H9 (cell line): ENCODE results near the gene HMCN1. TPM values are rescaled to one million over a fixed set of nuclear protein-coding genes. Genes with fewer than 3 reads are reported as not detected.

Experiments
- DNase-seq: peaks from one replicate; pipeline ENCODE4 v3.0.0-alpha.2; 2017
- H2AFZ ChIP-seq: one replicate; pipeline ENCODE4 v1.6.1; 2013; ENCODE audit warnings: mild to moderate bottlenecking, low read length, control low read depth, moderate library complexity
- H2AK5ac ChIP-seq: 2 replicates; pipeline ENCODE4 v1.6.1; 2013; ENCODE audit warnings: low read length, control low read depth, mixed read lengths; ENCODE audit not compliant: insufficient read length
- H2BK120ac ChIP-seq: one replicate; pipeline ENCODE4 v1.6.1; 2013; ENCODE audit warnings: low read depth, mild to moderate bottlenecking, low read length, control low read depth, inconsistent platforms; ENCODE audit not compliant: poor library complexity, severe bottlenecking
- H2BK12ac ChIP-seq: 2 replicates; pipeline ENCODE4 v1.6.1; 2013; ENCODE audit warnings: low read length, control low read depth, mixed read lengths, low read depth; ENCODE audit not compliant: insufficient read length
- H2BK15ac ChIP-seq: 2 replicates; pipeline ENCODE4 v1.6.1; 2013; ENCODE audit warnings: low read depth, low read length, control low read depth
- H2BK20ac ChIP-seq: one replicate; pipeline ENCODE4 v1.6.1; 2013; ENCODE audit warnings: low read depth, mild to moderate bottlenecking, low read length, control low read depth, inconsistent platforms; ENCODE audit not compliant: poor library complexity, severe bottlenecking
- H2BK5ac ChIP-seq: 2 replicates; pipeline ENCODE4 v1.6.1; 2013; ENCODE audit warnings: low read length, control low read depth, mixed read lengths; ENCODE audit not compliant: insufficient read length
- H3K14ac ChIP-seq: 2 replicates; pipeline ENCODE4 v1.6.1; 2013; ENCODE audit warnings: low read length, control low read depth; ENCODE audit not compliant: insufficient read depth
- H3K18ac ChIP-seq: 2 replicates; pipeline ENCODE4 v1.6.1; 2013; ENCODE audit warnings: low read depth, mild to moderate bottlenecking, mixed read lengths, low read length, control low read depth; ENCODE audit not compliant: insufficient read length
- H3K23ac ChIP-seq: 2 replicates; pipeline ENCODE4 v1.6.1; 2013; ENCODE audit warnings: low read length, control low read depth, mixed read lengths, low read depth; ENCODE audit not compliant: insufficient read length
- H3K23me2 ChIP-seq: 2 replicates; pipeline ENCODE4 v1.6.1; 2013; ENCODE audit warnings: low read depth, mild to moderate bottlenecking, mixed read lengths, low read length, control low read depth; ENCODE audit not compliant: insufficient read length, poor library complexity, severe bottlenecking
- H3K27ac ChIP-seq: 2 replicates; pipeline ENCODE4 v1.5.1; 2013; ENCODE audit warnings: low read length, control low read depth, mixed read lengths, low read depth; ENCODE audit not compliant: insufficient read length
- H3K27me3 ChIP-seq: 2 replicates; pipeline ENCODE4 v1.6.1; 2013; ENCODE audit warnings: low read length, control low read depth, inconsistent platforms; ENCODE audit not compliant: insufficient read depth
- H3K4ac ChIP-seq: 2 replicates; pipeline ENCODE4 v1.6.1; 2013; ENCODE audit warnings: low read depth, mild to moderate bottlenecking, control low read depth, inconsistent platforms, low read length, moderate library complexity
- H3K4me1 ChIP-seq: 2 replicates; pipeline ENCODE4 v1.6.1; 2013; ENCODE audit warnings: low read length, control low read depth, inconsistent platforms; ENCODE audit not compliant: insufficient read depth
- H3K4me2 ChIP-seq: 2 replicates; pipeline ENCODE4 v1.6.1; 2013; ENCODE audit warnings: low read length, control low read depth, mixed read lengths; ENCODE audit not compliant: insufficient read length, insufficient read depth
- H3K56ac ChIP-seq: 2 replicates; pipeline ENCODE4 v1.6.1; 2013; ENCODE audit warnings: low read depth, mild to moderate bottlenecking, mixed read lengths, low read length, control low read depth; ENCODE audit not compliant: insufficient read length
- H3K79me1 ChIP-seq: 2 replicates; pipeline ENCODE4 v1.6.1; 2013; ENCODE audit warnings: low read depth, mild to moderate bottlenecking, moderate library complexity, low read length, control low read depth, inconsistent platforms; ENCODE audit not compliant: insufficient read depth, poor library complexity, severe bottlenecking
- H3K79me2 ChIP-seq: 2 replicates; pipeline ENCODE4 v1.6.1; 2013; ENCODE audit warnings: low read length, control low read depth, inconsistent platforms; ENCODE audit not compliant: insufficient read depth
- H3K9ac ChIP-seq: 2 replicates; pipeline ENCODE4 v1.6.1; 2013; ENCODE audit warnings: low read length, control low read depth, mixed read lengths; ENCODE audit not compliant: insufficient read length; ENCODE audit errors: extremely low read depth
- H3K9me3 ChIP-seq: one replicate; pipeline ENCODE4 v1.6.1; 2013; ENCODE audit warnings: low read depth, low read length, inconsistent platforms; ENCODE audit not compliant: control insufficient read depth
- H3T11ph ChIP-seq: one replicate; pipeline ENCODE4 v1.6.1; 2013; ENCODE audit warnings: mild to moderate bottlenecking, low read length, control low read depth, inconsistent platforms
- H4K20me1 ChIP-seq: one replicate; pipeline ENCODE4 v1.6.1; 2013; ENCODE audit not compliant: control insufficient read depth, insufficient read length, insufficient read depth
- H4K5ac ChIP-seq: 2 replicates; pipeline ENCODE4 v1.6.1; 2013; ENCODE audit warnings: low read depth, mild to moderate bottlenecking, mixed read lengths, low read length, control low read depth; ENCODE audit not compliant: insufficient read length
- H4K8ac ChIP-seq: replicated peaks from 2 replicates; pipeline ENCODE4 v1.6.1; 2013; ENCODE audit warnings: low read length, control low read depth, mixed read lengths, low read depth; ENCODE audit not compliant: insufficient read length
- H4K91ac ChIP-seq: 2 replicates; pipeline ENCODE4 v1.6.1; 2013; ENCODE audit warnings: low read depth, mild to moderate bottlenecking, moderate library complexity, mixed read lengths, low read length, control low read depth; ENCODE audit not compliant: insufficient read length
- H3K27ac Mint-ChIP-seq, 3 experiments: 2 replicates in 2 of 3; 3 replicates in 1 of 3; pipeline ENCODE4 v1.8.0; 2020 to 2021; ENCODE audit warnings: mixed read lengths in 3 of 3, mild to moderate bottlenecking in 1 of 3, moderate library complexity in 1 of 3
- H3K27me3 Mint-ChIP-seq: 2 replicates; pipeline ENCODE4 v1.8.0; 2021; ENCODE audit warnings: low read depth, mild to moderate bottlenecking, moderate library complexity, mixed read lengths
- H3K36me3 Mint-ChIP-seq, 3 experiments: 2 replicates in 2 of 3; 3 replicates in 1 of 3; pipeline ENCODE4 v1.8.0; 2020 to 2021; ENCODE audit warnings: low read depth in 3 of 3, mixed read lengths in 3 of 3; ENCODE audit not compliant: insufficient read depth in 1 of 3
- H3K4me1 Mint-ChIP-seq, 2 experiments: 2 replicates each; pipeline ENCODE4 v1.8.0; 2020; ENCODE audit warnings: mixed read lengths in 2 of 2
- H3K4me3 Mint-ChIP-seq, 2 experiments: 2 replicates in 1 of 2; 3 replicates in 1 of 2; pipeline ENCODE4 v1.8.0; 2020 to 2021; ENCODE audit warnings: mild to moderate bottlenecking in 2 of 2, mixed read lengths in 2 of 2, moderate library complexity in 1 of 2
- H3K9me3 Mint-ChIP-seq, 2 experiments: 2 replicates in 1 of 2; 3 replicates in 1 of 2; pipeline ENCODE4 v1.8.0; 2020; ENCODE audit warnings: mild to moderate bottlenecking in 2 of 2, mixed read lengths in 2 of 2, moderate library complexity in 1 of 2
- WGBS: extraction: QIAGEN DNeasy Blood & Tissue Kit; methylation state at CpG from one replicate; pipeline ENCODE4 v1.1.7; 2013; ENCODE audit warnings: missing lambda C conversion rate, low lambda C conversion rate, mixed read lengths; ENCODE audit not compliant: insufficient read length; ENCODE audit errors: extremely low coverage; 5-methylcytosine and 5-hydroxymethylcytosine counted together
- total RNA-seq: library from RNA; stranded (reverse); gene quantifications from 2 replicates; pipeline ENCODE4 v1.2.1, GENCODE V29; 2021
- TF ChIP-seq, protein P1 (sequence below): fragments of 200-600 bp; sonication (generic); conservative IDR thresholded peaks from 3 replicates; pipeline ENCODE4 v1.8.0; 2021; ENCODE audit warnings: antibody characterized with exemption, mild to moderate bottlenecking

Gene HMCN1
- total RNA-seq, 1 experiment from 2014 or later: 3.3 TPM

DNA sequence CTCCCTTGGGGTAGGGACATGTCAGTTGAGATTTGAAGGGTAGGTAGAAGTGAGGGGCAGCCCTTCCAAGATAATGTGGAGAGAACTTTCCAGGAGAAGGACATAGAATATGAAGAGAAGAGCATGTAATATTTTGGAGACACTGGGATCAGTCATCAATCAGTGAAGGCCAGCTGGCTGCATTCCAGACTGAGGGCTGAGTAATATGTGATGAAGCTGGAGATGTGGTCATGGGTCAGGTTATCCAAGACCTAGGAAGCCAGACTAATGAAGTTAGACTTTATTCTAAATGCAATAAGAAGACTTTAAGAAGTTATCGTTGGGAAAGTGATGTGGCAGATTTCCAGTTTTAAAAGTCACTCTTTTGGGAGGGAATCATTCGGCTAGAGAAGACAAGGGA is 262.0 kb downstream of the HMCN1 start:
- no peaks in the 10 kb centered on the region for H3K4me1 ChIP-seq
- no peak overlapping the region for H2BK20ac ChIP-seq
- H4K8ac ChIP-seq: no peak overlapping the region
- H3K18ac ChIP-seq: no peak overlapping the region
- no CpG with 5 or more reads among the region's 2 CpGs for WGBS
- H2AK5ac ChIP-seq: no peak overlapping the region
- no peak overlapping the region for H3K23ac ChIP-seq
- TF ChIP-seq, protein P1, sequence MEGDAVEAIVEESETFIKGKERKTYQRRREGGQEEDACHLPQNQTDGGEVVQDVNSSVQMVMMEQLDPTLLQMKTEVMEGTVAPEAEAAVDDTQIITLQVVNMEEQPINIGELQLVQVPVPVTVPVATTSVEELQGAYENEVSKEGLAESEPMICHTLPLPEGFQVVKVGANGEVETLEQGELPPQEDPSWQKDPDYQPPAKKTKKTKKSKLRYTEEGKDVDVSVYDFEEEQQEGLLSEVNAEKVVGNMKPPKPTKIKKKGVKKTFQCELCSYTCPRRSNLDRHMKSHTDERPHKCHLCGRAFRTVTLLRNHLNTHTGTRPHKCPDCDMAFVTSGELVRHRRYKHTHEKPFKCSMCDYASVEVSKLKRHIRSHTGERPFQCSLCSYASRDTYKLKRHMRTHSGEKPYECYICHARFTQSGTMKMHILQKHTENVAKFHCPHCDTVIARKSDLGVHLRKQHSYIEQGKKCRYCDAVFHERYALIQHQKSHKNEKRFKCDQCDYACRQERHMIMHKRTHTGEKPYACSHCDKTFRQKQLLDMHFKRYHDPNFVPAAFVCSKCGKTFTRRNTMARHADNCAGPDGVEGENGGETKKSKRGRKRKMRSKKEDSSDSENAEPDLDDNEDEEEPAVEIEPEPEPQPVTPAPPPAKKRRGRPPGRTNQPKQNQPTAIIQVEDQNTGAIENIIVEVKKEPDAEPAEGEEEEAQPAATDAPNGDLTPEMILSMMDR: no peak
- no peaks in the 10 kb centered on the region for H3K23me2 ChIP-seq
- no peak overlapping the region for H3K27ac ChIP-seq
- no peak overlapping the region for H3K56ac ChIP-seq
- H3K4me3 Mint-ChIP-seq: no peak overlapping the region
- no peak overlapping the region for H3K9ac ChIP-seq
- no peak overlapping the region for H4K91ac ChIP-seq
- no peaks in the 10 kb centered on the region for H3K79me2 ChIP-seq
- H3K36me3 Mint-ChIP-seq: no peaks in the 10 kb centered on the region; a peak in 1 of 7 replicates
- no peak overlapping the region for H2BK5ac ChIP-seq
- no peak overlapping the region for H2BK15ac ChIP-seq
- H3K79me1 ChIP-seq: no peaks in the 10 kb centered on the region
- H4K5ac ChIP-seq: no peak overlapping the region
- no peaks in the 10 kb centered on the region for H3K27me3 ChIP-seq
- no peak overlapping the region for H2BK12ac ChIP-seq
- H3K27ac Mint-ChIP-seq: no peak overlapping the region; a peak in 1 of 7 replicates
- no peak for DNase-seq
- H3T11ph ChIP-seq: no peak overlapping the region
- no peak overlapping the region for H2AFZ ChIP-seq
- no peak overlapping the region for H3K4ac ChIP-seq
- no peaks in the 10 kb centered on the region for H3K9me3 Mint-ChIP-seq
- H3K4me1 Mint-ChIP-seq: no peaks in the 10 kb centered on the region
- H3K4me2 ChIP-seq: no peak overlapping the region
- H3K27me3 Mint-ChIP-seq: no peaks in the 10 kb centered on the region
- no peak overlapping the region for H3K14ac ChIP-seq
- H4K20me1 ChIP-seq: no peaks in the 10 kb centered on the region
- H2BK120ac ChIP-seq: no peak overlapping the region
- H3K9me3 ChIP-seq: no peaks in the 10 kb centered on the region
